Measurements from ENCODE around the gene SLC19A1.
"Not testable (repeated sequence)": the region's sequence is repeated elsewhere in the genome, so short reads cannot be mapped to it uniquely, and the experiment has no call there.

SLC19A1 gene

DNA sequence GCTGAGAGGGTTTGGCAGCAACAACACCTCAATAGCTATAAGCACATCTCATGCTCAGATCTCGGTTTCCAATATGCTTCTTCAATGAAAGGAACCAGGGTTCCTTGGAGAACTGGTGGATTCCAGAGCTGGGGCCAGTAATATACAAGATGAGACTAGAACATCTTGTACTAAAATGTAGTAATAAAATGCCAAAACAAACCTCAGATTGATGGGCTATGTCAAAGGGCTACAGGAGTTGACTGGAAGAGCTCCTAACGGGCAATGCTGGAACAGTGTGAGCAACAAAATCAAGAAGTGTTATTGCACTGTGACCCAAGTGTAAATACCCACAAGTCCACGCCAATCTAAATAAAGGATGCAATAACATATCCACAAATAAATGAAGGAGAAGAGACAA lies 26.1 kb upstream of the SLC19A1 start:
- TF ChIP-seq CTCF (IDR thresholded peaks at IDR 0.05; ENCODE audit: control insufficient read depth, insufficient read depth, low read depth, low read length, missing control alignments), result no peak
- no peak for DNase-seq (ENCODE audit: low read depth)
- H3K4me3 ChIP-seq (ENCODE audit: control insufficient read depth, low read depth, low read length), result no peak overlapping the region

GRCh38 chr21:45564137-45564536 lies 21.9 kb upstream of the SLC19A1 start:
- not testable (repeated sequence) for H3K4me3 ChIP-seq (ENCODE audit: control insufficient read depth, low read depth, low read length); DNase-seq (ENCODE audit: low read depth)

DNA sequence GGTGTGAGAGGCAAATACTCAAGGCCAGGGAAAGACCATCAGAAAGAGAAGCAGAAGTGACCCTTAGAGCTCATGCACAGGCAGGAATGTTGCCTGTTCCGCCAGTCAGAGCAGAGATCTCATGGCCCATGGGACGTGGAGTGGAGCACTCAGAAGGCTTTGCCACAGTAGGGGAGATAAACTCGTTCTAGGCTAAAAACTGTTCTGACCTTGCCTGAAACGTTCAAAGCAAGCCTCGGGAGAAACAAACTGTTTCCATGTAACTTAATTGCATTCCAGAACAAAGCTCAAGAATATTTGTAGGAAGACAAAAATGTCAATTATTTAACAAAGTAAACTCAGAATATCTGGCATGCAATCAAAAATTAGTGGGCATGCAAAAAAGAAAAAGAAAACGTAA lies 20.7 kb upstream of the SLC19A1 start:
- DNase-seq (ENCODE audit: low read depth), result no peak
- TF ChIP-seq CTCF (IDR thresholded peaks at IDR 0.05; ENCODE audit: control insufficient read depth, insufficient read depth, low read depth, low read length, missing control alignments), result no peak
- no peak overlapping the region for H3K4me3 ChIP-seq (ENCODE audit: control insufficient read depth, low read depth, low read length)

- no peak overlapping the region for H3K4me3 ChIP-seq (ENCODE audit: control insufficient read depth, low read depth, low read length)
- no peak for TF ChIP-seq CTCF (IDR thresholded peaks at IDR 0.05; ENCODE audit: control insufficient read depth, insufficient read depth, low read depth, low read length, missing control alignments)
- DNase-seq (ENCODE audit: low read depth), result no peak
These were observed 20.2 kb upstream of the SLC19A1 start for GRCh38 chr21:45562402-45562801.

DNA sequence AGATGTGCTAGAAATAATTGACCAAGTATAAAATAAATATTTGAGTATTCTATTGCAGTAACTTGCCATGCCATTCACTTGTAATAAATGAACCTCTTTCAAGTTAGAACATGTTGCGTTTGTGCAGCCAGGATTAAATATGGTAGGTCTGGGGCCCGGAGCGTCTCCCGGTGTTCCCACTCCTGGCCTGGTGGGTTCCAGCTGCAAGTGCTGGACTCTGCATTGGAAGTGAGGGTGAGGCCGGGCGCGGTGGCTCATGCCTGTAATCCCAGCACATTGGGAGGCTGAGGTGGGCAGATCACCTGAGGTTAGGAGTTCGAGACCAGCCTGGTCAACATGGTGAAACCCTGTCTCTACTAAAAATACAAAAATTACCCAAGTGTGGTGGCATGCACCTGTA lies 19.0 kb upstream of the SLC19A1 start:
- DNase-seq (ENCODE audit: low read depth); H3K4me3 ChIP-seq (ENCODE audit: control insufficient read depth, low read depth, low read length): not testable (repeated sequence)

GRCh38 chr21:45560106-45561021 lies 18.1 kb upstream of the SLC19A1 start:
- no peak for DNase-seq (ENCODE audit: low read depth)
- no peak for TF ChIP-seq CTCF (IDR thresholded peaks at IDR 0.05; ENCODE audit: control insufficient read depth, insufficient read depth, low read depth, low read length, missing control alignments)
- H3K4me3 ChIP-seq (ENCODE audit: control insufficient read depth, low read depth, low read length), result no peak overlapping the region

GRCh38 chr21:45559216-45560105 lies 17.2 kb upstream of the SLC19A1 start:
- H3K4me3 ChIP-seq (ENCODE audit: control insufficient read depth, low read depth, low read length), result no peak overlapping the region
- DNase-seq (ENCODE audit: low read depth), result no peak
- no peak for TF ChIP-seq CTCF (IDR thresholded peaks at IDR 0.05; ENCODE audit: control insufficient read depth, insufficient read depth, low read depth, low read length, missing control alignments)

Measured in AG09309 (cell line).